Measurements from ENCODE around the gene SLC35G6. TPM values are rescaled to one million over a fixed set of nuclear protein-coding genes. Genes with fewer than 3 reads are reported as not detected.
"Not testable (repeated sequence)": the region's sequence is repeated elsewhere in the genome, so short reads cannot be mapped to it uniquely, and the experiment has no call there.

The SLC35G6 gene
- total RNA-seq (2014; rRNA removed; shearing (Covaris generic)) (not detected in 2 replicates), total RNA-seq (2022) (not detected in 2 replicates), Bru-seq, nascent RNA (not detected), BruChase-seq, experiment 1, labeled RNA remaining after a 6-hour chase (not detected), BruChase-seq, experiment 2, labeled RNA remaining after a 2-hour chase (not detected)
- long read RNA-seq = 0 reads

DNA sequence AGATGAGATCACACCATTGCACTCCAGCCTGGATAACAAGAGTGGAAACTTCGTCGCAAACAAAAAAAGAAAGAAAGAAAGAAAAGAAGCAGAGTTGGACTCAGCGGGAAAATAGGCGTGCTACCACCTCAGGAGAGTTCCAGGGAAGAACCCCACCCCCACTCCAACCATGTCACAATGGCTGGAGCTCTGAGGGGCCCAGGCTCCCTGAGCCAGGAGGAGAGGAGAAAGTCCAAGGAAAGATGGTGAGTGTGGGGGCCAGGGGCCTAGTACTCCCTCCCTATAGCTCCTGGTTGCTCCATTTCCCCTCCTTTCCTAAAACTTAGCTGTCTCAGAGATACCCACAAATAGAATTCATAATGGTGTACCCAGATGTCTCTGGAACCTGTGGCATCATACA lies at the start of gene SLC35G6:
Gene SLC35G6, plus strand, starts transcription at position 172 of the 400 bp plus-strand sequence. Its CDS starts 71 bp downstream, at position 243.
- H2AFZ ChIP-seq (ENCODE audit: low read length); BruUV-seq (replicated peaks); H4K20me1 ChIP-seq (ENCODE audit: insufficient read depth, low read length); H3K9me3 ChIP-seq (ENCODE audit: low read length); DNase-seq (ENCODE audit: low spot score); H3K27ac ChIP-seq (ENCODE audit: low read depth, low read length, poor library complexity, severe bottlenecking); H3K36me3 ChIP-seq (ENCODE audit: insufficient read depth, low read length); CTCF ChIA-PET (ENCODE audit: unreplicated experiment); H3K4me3 ChIP-seq (ENCODE audit: low read depth, low read length, poor library complexity, severe bottlenecking); POLR2A ChIA-PET; H3K9me2 ChIP-seq (ENCODE audit: insufficient read depth, low read length): not testable (repeated sequence)
- H3K79me2 ChIP-seq (ENCODE audit: insufficient read depth, low read depth, low read length) = peaks cover 15% of the 10 kb centered on the region
- intact Hi-C loops (cut with micrococcal nuclease; ENCODE audit: unreplicated experiment) = loop anchor here (5.0 kb wide), 3 partner anchors 229 to 361 kb away; partner anchors contain the start of genes CTDNEP1, ELP5 and PHF23
- peaks cover 20% of the 10 kb centered on the region for H3K4me1 ChIP-seq (ENCODE audit: insufficient read depth, low read length, poor library complexity, severe bottlenecking)
- peak within 1 kb of the TSS; percentile 76; the same call in 1 of the 2 replicates for H3K4me2 ChIP-seq (ENCODE audit: low read length)

GRCh38 chr17:7432296-7432695 lies 49.0 kb upstream of the SLC35G6 start:
- BruUV-seq (replicated peaks) = no TSS peak
- Histone ChIP-seq H3K79me2 (ENCODE audit: insufficient read depth, low read depth, low read length) (peaks cover 4% of the 10 kb centered on the region; the same call in 1 of the 2 replicates), H2AFZ (ENCODE audit: low read length) (no peak overlapping the region), H4K20me1 (ENCODE audit: insufficient read depth, low read length) (no peaks in the 10 kb centered on the region), H3K9me3 (ENCODE audit: low read length) (no peaks in the 10 kb centered on the region), H3K4me2 (ENCODE audit: low read length) (no peak overlapping the region), H3K4me3 (ENCODE audit: low read depth, low read length, poor library complexity, severe bottlenecking) (no peak overlapping the region), H3K9me2 (ENCODE audit: insufficient read depth, low read length) (no peaks in the 10 kb centered on the region), H3K4me1 (ENCODE audit: insufficient read depth, low read length, poor library complexity, severe bottlenecking) (peaks cover 9% of the 10 kb centered on the region), H3K27ac (ENCODE audit: low read depth, low read length, poor library complexity, severe bottlenecking) (no peak overlapping the region), H3K36me3 (ENCODE audit: insufficient read depth, low read length) (no peaks in the 10 kb centered on the region)
- ChIA-PET POLR2A (interaction anchor here (1.5 kb wide), 1 partner anchor 76 kb away, joined by 4 read pairs; no protein-coding TSS in a partner anchor), CTCF (ENCODE audit: unreplicated experiment) (no interaction called here)
- TF ChIP-seq CTCF (conservative IDR thresholded peaks at IDR 0.05; ENCODE audit: low read length) (no peak), EZH2phosphoT487 (IDR thresholded peaks at IDR 0.05; ENCODE audit: borderline replicate concordance, low read depth, low read length) (no peak)
- intact Hi-C loops (cut with micrococcal nuclease; ENCODE audit: unreplicated experiment) = no loop called here
- no peak for DNase-seq (ENCODE audit: low spot score)

DNA sequence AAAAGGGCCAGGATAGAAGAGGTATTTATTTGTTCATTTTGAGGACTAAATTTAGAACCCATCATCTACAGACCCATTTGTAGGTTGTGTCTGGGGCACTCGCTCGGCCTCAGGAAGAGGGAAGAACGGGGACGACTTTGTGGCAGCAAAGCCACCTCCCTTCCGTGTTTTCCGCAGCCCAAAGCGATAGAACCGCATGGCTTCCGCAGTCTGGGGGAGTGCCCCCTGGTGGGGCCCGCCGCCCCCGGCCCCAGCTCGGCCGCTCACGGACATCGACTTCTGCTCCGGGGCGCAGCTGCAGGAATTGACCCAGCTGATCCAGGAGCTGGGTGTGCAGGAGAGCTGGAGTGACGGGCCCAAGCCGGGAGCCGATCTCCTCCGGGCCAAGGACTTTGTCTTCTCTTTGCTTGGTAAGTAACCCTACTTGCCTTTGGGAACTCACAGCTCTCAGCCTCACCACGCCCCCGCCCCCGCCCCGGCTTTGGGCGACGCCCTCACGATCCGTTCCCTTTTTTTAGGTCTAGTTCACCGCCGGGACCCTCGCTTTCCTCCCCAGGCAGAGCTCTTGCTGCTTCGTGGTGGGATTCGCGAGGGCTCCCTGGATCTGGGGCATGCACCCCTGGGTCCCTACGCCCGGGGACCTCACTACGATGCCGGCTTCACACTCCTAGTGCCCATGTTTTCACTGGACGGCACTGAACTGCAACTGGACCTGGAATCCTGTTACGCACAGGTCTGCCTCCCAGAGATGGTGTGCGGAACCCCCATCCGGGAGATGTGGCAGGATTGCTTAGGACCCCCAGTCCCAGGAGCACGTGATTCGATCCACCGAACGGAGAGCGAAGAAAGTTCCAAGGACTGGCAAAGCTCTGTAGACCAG lies 45.3 kb upstream of the SLC35G6 start:
- BruUV-seq (replicated peaks) = TSS peak; percentile 84
- peaks cover 4% of the 10 kb centered on the region; the same call in 1 of the 2 replicates for H3K79me2 ChIP-seq (ENCODE audit: insufficient read depth, low read depth, low read length)
- H2AFZ ChIP-seq (ENCODE audit: low read length) = peak overlapping the region; percentile 61; the same call in 1 of the 2 replicates
- no peaks in the 10 kb centered on the region for H3K9me3 ChIP-seq (ENCODE audit: low read length)
- DNase-seq (ENCODE audit: low spot score) = peak; percentile 83
- H3K4me1 ChIP-seq (ENCODE audit: insufficient read depth, low read length, poor library complexity, severe bottlenecking) = peaks cover 39% of the 10 kb centered on the region
- peak overlapping the region; percentile 76 for H3K4me3 ChIP-seq (ENCODE audit: low read depth, low read length, poor library complexity, severe bottlenecking)
- intact Hi-C loops (cut with micrococcal nuclease; ENCODE audit: unreplicated experiment) = loop anchor here (1.0 to 5.0 kb wide), 4 partner anchors 155 to 399 kb away; partner anchors contain the start of genes ELP5, SLC16A13, SLC2A4 and WRAP53
- no peaks in the 10 kb centered on the region for H4K20me1 ChIP-seq (ENCODE audit: insufficient read depth, low read length)
- ChIA-PET CTCF (ENCODE audit: unreplicated experiment) (interaction anchor here (1.0 to 1.9 kb wide), 8 partner anchors 19 to 125 kb away, joined by 3 to 18 read pairs (median 4); partner anchors contain the start of genes TMEM256 and TMEM95), POLR2A (interaction anchor here (0.5 to 2.5 kb wide), 8 partner anchors 8 to 125 kb away, joined by 3 to 8 read pairs (median 4); partner anchors contain the start of genes ACAP1 and TMEM256)
- TF ChIP-seq CTCF (conservative IDR thresholded peaks at IDR 0.05; ENCODE audit: low read length) = peak; percentile 78
- TF ChIP-seq EZH2phosphoT487 (IDR thresholded peaks at IDR 0.05; ENCODE audit: borderline replicate concordance, low read depth, low read length) = no peak
- H3K27ac ChIP-seq (ENCODE audit: low read depth, low read length, poor library complexity, severe bottlenecking) = peak overlapping the region; percentile 77
- H3K9me2 ChIP-seq (ENCODE audit: insufficient read depth, low read length) = no peaks in the 10 kb centered on the region
- H3K36me3 ChIP-seq (ENCODE audit: insufficient read depth, low read length) = no peaks in the 10 kb centered on the region
- peak overlapping the region; percentile 99 for H3K4me2 ChIP-seq (ENCODE audit: low read length)
